Stomach (tissue), 4 donors: ENCODE results near the gene RPP14.

Source experiments
- CTCF ChIP-seq, 7 experiments: fragments of 450-650 bp in 4 of 7; fragments of 200-600 bp in 3 of 7; sonication (generic) in 3 of 7; IDR thresholded peaks; one replicate each; pipeline ENCODE4 v1.5.1; 2016 to 2019; ENCODE audit warnings: antibody characterized with exemption in 7 of 7, control low read depth in 2 of 7, mild to moderate bottlenecking in 1 of 7
- EP300 ChIP-seq: sonication (generic); formaldehyde crosslinking; IDR thresholded peaks from one replicate; pipeline ENCODE4 v1.6.1; 2017; ENCODE audit warnings: antibody characterized with exemption
- POLR2A ChIP-seq, 4 donors: fragments of 450-650 bp; IDR thresholded peaks; one replicate each; pipeline ENCODE4 v1.6.1; 2016; ENCODE audit warnings: antibody characterized with exemption in 4 of 4, control low read depth in 2 of 4, mild to moderate bottlenecking in 1 of 4, moderate library complexity in 1 of 4

- TF ChIP-seq CTCF (IDR thresholded peaks at IDR 0.05) (no peak), EP300 (no peak), POLR2A (IDR thresholded peaks at IDR 0.05) (no peak)
These were observed 35.6 kb upstream of the RPP14 start for GRCh38 chr3:58270485-58270884.
